HepG2 (cell line): ENCODE data around the gene MAFF. TPM values are rescaled to one million over a fixed set of nuclear protein-coding genes. Genes with fewer than 3 reads are reported as not detected.

Experiments used
- CREM ChIP-seq, 2 experiments: sonication (generic) in 1 of 2; formaldehyde crosslinking in 1 of 2; IDR thresholded peaks; 2 replicates each; pipeline versions ENCODE4 v1.4.0 to v1.6.1; 2016 to 2020; ENCODE audit warnings: antibody characterized with exemption in 1 of 2, mild to moderate bottlenecking in 1 of 2, missing genetic modification reagents in 1 of 2
- CSRNP1 ChIP-seq: sonication (generic); formaldehyde crosslinking; IDR thresholded peaks from 2 replicates; pipeline ENCODE4 v1.8.1; 2023; ENCODE audit warnings: mild to moderate bottlenecking, missing genetic modification reagents
- FUBP1 ChIP-seq: sonication (generic); formaldehyde crosslinking; IDR thresholded peaks from 2 replicates; pipeline ENCODE4 v1.5.1; 2020; ENCODE audit warnings: missing genetic modification reagents, mild to moderate bottlenecking, borderline replicate concordance
- GLMP ChIP-seq: sonication (generic); formaldehyde crosslinking; IDR thresholded peaks from 2 replicates; pipeline ENCODE4 v1.9.0; 2021; ENCODE audit warnings: missing genetic modification reagents, mild to moderate bottlenecking, borderline replicate concordance
- HIVEP1 ChIP-seq: sonication (generic); formaldehyde crosslinking; IDR thresholded peaks from 2 replicates; pipeline ENCODE4 v1.4.0; 2020; ENCODE audit warnings: mild to moderate bottlenecking, missing genetic modification reagents
- MIER2 ChIP-seq: IDR thresholded peaks from 2 replicates; pipeline ENCODE4 v1.6.1; 2016; ENCODE audit warnings: missing biosample characterization, missing genetic modification reagents
- MXD3 ChIP-seq: IDR thresholded peaks from 2 replicates; pipeline ENCODE4 v1.6.1; 2016; ENCODE audit warnings: mild to moderate bottlenecking, missing biosample characterization, missing genetic modification reagents
- MYPOP ChIP-seq: sonication (generic); formaldehyde crosslinking; IDR thresholded peaks from 2 replicates; pipeline ENCODE4 v1.8.1; 2023; ENCODE audit warnings: mild to moderate bottlenecking, moderate library complexity, missing genetic modification reagents
- NFIC ChIP-seq: IDR thresholded peaks from 2 replicates; pipeline ENCODE4 v1.6.1; 2012; ENCODE audit warnings: mild to moderate bottlenecking, low read length, inconsistent platforms
- PHB2 ChIP-seq: fragments of 450-650 bp; IDR thresholded peaks from 2 replicates; pipeline ENCODE4 v1.6.1; 2018; ENCODE audit not compliant: partially characterized antibody
- PHF8 ChIP-seq: sonication (generic); formaldehyde crosslinking; IDR thresholded peaks from 2 replicates; pipeline ENCODE4 v1.5.0; 2020; ENCODE audit warnings: missing genetic modification reagents
- RBAK ChIP-seq: sonication (generic); formaldehyde crosslinking; IDR thresholded peaks from 2 replicates; pipeline ENCODE4 v1.5.1; 2020; ENCODE audit warnings: mild to moderate bottlenecking, missing genetic modification reagents
- SNAPC2 ChIP-seq: sonication (generic); formaldehyde crosslinking; IDR thresholded peaks from 2 replicates; pipeline ENCODE4 v1.8.1; 2022; ENCODE audit warnings: mild to moderate bottlenecking, missing genetic modification reagents
- SRF ChIP-seq: IDR thresholded peaks from 2 replicates; pipeline ENCODE4 v1.6.1; 2011; ENCODE audit warnings: mild to moderate bottlenecking, low read depth, low read length, moderate library complexity
- ZHX1 ChIP-seq: sonication (generic); formaldehyde crosslinking; IDR thresholded peaks from 2 replicates; pipeline ENCODE4 v1.8.1; 2022; ENCODE audit warnings: low read depth, mild to moderate bottlenecking, missing genetic modification reagents
- ZNF530 ChIP-seq: sonication (generic); formaldehyde crosslinking; IDR thresholded peaks from 2 replicates; pipeline ENCODE4 v1.5.0; 2020; ENCODE audit warnings: low read depth, mild to moderate bottlenecking, missing genetic modification reagents
- ZNF552 ChIP-seq: sonication (generic); formaldehyde crosslinking; IDR thresholded peaks from 2 replicates; pipeline ENCODE4 v1.9.0; 2022; ENCODE audit warnings: missing genetic modification reagents, mild to moderate bottlenecking, borderline replicate concordance
- ZNF614 ChIP-seq: IDR thresholded peaks from 2 replicates; pipeline ENCODE4 v1.6.1; 2018; ENCODE audit warnings: missing biosample characterization, missing genetic modification reagents, inconsistent platforms, borderline replicate concordance
- ZNF775 ChIP-seq: sonication (generic); formaldehyde crosslinking; IDR thresholded peaks from 2 replicates; pipeline ENCODE4 v1.4.0; 2020; ENCODE audit warnings: missing genetic modification reagents, mild to moderate bottlenecking, moderate library complexity, borderline replicate concordance
- polyA plus RNA-seq, 8 experiments: library from polyadenylated mRNA; depleted of rRNA in 3 of 8; stranded (reverse) in 7 of 8; unstranded in 1 of 8; fragments of >200 nt; fragmentation: Illumina TruSeq in 4 of 8; extraction: Trizol in 4 of 8; gene quantifications; 2 replicates each; pipeline versions ENCODE4 v1.2.1 to v1.2.3, GENCODE V29; 2011 to 2016; ENCODE audit warnings: low read depth in 4 of 8, missing spikeins in 1 of 8, mixed read lengths in 1 of 8; ENCODE audit not compliant: insufficient read depth in 1 of 8
- total RNA-seq, 5 experiments: library from RNA; depleted of rRNA; stranded (reverse); fragments of >200 nt; fragmentation: Illumina TruSeq; extraction: Trizol; gene quantifications; 2 replicates each; pipeline ENCODE4 v1.2.3, GENCODE V29; 2016; ENCODE audit warnings: low read depth in 1 of 5

The MAFF gene
- total and polyA plus RNA-seq, 2 of the 13 experiments (the other 11 are each of a cell fraction or from before 2014, with no cell fraction given), result 5.4 to 14.3 TPM

- TF ChIP-seq ZNF614 (CRISPR knock-in tag) (no peak), SRF (no peak), FUBP1 (CRISPR knock-in tag) (no peak), ZHX1 (CRISPR knock-in tag) (no peak), ZNF775 (CRISPR knock-in tag) (no peak), MYPOP (no peak), MIER2 (CRISPR knock-in tag) (no peak), RBAK (no peak), PHF8 (CRISPR knock-in tag) (peak; percentile 56), HIVEP1 (no peak), NFIC (no peak), SNAPC2 (no peak), ZNF530 (CRISPR knock-in tag) (no peak), CSRNP1 (CRISPR knock-in tag) (no peak), PHB2 (no peak), CREM (IDR thresholded peaks at IDR 0.05) (peak; percentile 63), CREM (CRISPR knock-in tag; IDR thresholded peaks at IDR 0.05) (no peak), GLMP (CRISPR knock-in tag) (no peak), ZNF552 (CRISPR knock-in tag) (no peak), MXD3 (CRISPR knock-in tag) (no peak)
Observed at GRCh38 chr22:38181453-38182200, 20.2 kb upstream of the MAFF start, which contains the start of gene PLA2G6 (continued).
